IPS DF 4.7 (cell line): ENCODE data around the gene CDC5L.
A peak's percentile ranks its signal among the peaks of the same experiment; 100 is the strongest.
"Not testable (repeated sequence)": the region's sequence is repeated elsewhere in the genome, so short reads cannot be mapped to it uniquely, and the experiment has no call there.

Source experiments
- DNase-seq: peaks from one replicate; pipeline ENCODE4 v3.0.0-alpha.2; 2013; ENCODE audit warnings: low spot score; ENCODE audit errors: extremely low read depth

Gene CDC5L

GRCh38 chr6:44415449-44415848, 27.9 kb downstream of the CDC5L start:
- DNase-seq = no peak

- DNase-seq = no peak
Measured at GRCh38 chr6:44415873-44416502, 28.5 kb downstream of the CDC5L start.

- no peak for DNase-seq
Measured at GRCh38 chr6:44422531-44422930, 35.0 kb downstream of the CDC5L start.

- no peak for DNase-seq
Measured at GRCh38 chr6:44423306-44423705, 35.8 kb downstream of the CDC5L start.

GRCh38 chr6:44425951-44426350, 38.4 kb downstream of the CDC5L start:
- DNase-seq = no peak

GRCh38 chr6:44428682-44429081, 41.2 kb downstream of the CDC5L start:
- no peak for DNase-seq

GRCh38 chr6:44430326-44430725, 42.8 kb downstream of the CDC5L start:
- no peak for DNase-seq

- DNase-seq = peak; percentile 44
Measured at GRCh38 chr6:44431118-44431725, 43.7 kb downstream of the CDC5L start.

GRCh38 chr6:44432227-44432626, 44.7 kb downstream of the CDC5L start:
- no peak for DNase-seq

GRCh38 chr6:44432726-44433125, 45.2 kb downstream of the CDC5L start:
- no peak for DNase-seq

- no peak for DNase-seq
Measured at GRCh38 chr6:44435500-44435899, 48.0 kb downstream of the CDC5L start.

- DNase-seq = no peak
Measured at GRCh38 chr6:44438827-44439226, 51.3 kb downstream of the CDC5L start.

- no peak for DNase-seq
Measured at GRCh38 chr6:44439270-44440045, 52.0 kb downstream of the CDC5L start.

GRCh38 chr6:44441091-44441855, 53.8 kb downstream of the CDC5L start:
- no peak for DNase-seq

GRCh38 chr6:44442236-44442635, 54.7 kb downstream of the CDC5L start:
- no peak for DNase-seq

GRCh38 chr6:44442833-44443444, 55.4 kb downstream of the CDC5L start:
- DNase-seq = no peak

- DNase-seq = no peak
Measured at GRCh38 chr6:44444853-44445252, 57.3 kb downstream of the CDC5L start.

GRCh38 chr6:44446626-44447300, 59.3 kb downstream of the CDC5L start:
- no peak for DNase-seq

GRCh38 chr6:44449181-44449580, 61.7 kb downstream of the CDC5L start:
- not testable (repeated sequence) for DNase-seq

GRCh38 chr6:44451803-44452695, 64.5 kb downstream of the CDC5L start:
- no peak for DNase-seq
